HG02798 (cell line): ENCODE results near the gene GBP7.
"Not testable (repeated sequence)": the region's sequence is repeated elsewhere in the genome, so short reads cannot be mapped to it uniquely, and the experiment has no call there.

Source experiments
- ATAC-seq: cut with Tn5 transposase; IDR thresholded peaks from one replicate; pipeline ENCODE4 v1.9.1; 2021; ENCODE audit warnings: mild to moderate bottlenecking; ENCODE audit not compliant: unreplicated experiment, poor library complexity

GBP7 gene, protein sequence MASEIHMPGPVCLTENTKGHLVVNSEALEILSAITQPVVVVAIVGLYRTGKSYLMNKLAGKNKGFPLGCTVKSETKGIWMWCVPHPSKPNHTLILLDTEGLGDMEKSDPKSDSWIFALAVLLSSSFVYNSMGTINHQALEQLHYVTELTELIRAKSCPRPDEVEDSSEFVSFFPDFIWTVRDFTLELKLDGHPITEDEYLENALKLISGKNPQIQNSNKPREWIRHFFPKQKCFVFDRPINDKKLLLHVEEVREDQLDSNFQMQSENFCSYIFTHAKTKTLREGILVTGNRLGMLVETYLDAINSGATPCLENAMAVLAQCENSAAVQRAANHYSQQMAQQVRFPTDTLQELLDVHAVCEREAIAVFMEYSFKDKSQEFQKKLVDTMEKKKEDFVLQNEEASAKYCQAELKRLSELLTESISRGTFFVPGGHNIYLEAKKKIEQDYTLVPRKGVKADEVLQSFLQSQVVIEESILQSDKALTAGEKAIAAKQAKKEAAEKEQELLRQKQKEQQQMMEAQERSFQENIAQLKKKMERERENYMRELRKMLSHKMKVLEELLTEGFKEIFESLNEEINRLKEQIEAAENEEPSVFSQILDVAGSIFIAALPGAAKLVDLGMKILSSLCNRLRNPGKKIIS

DNA sequence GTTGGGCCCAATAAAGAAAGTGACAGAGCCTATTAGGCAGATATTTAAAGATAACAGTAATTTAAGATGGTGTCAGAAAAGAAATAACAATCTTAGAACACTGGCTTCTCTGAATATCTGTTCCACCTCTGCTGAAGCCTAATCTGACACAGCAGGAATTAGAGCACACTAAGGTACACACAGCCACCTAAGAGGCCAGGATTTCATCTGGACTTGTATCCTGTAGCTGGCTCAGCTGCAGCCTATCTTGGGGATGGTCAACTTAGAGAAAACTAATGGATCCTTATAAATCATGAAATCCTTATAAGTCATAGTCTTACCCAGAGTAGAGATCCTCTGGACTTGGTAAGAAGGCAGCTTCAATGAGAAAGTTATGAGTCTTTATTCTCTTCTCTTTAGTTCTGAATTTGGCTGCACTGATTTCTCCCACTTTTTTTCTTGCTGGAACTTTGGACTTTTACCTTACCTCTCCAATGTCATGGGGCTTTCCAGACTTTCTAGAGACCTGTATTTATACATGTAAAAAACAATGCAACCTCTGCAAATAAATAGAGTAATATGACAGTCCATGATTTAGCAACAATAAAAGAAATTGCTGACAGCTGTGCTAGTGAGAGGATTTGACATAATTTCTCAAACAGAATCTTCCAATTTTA is at the start of gene GBP7:
Gene GBP7 (minus strand): TSS at position 403 of the 656 bp plus-strand sequence. CDS start 4,068 bp downstream, outside the sequence.
- no peak for ATAC-seq

DNA sequence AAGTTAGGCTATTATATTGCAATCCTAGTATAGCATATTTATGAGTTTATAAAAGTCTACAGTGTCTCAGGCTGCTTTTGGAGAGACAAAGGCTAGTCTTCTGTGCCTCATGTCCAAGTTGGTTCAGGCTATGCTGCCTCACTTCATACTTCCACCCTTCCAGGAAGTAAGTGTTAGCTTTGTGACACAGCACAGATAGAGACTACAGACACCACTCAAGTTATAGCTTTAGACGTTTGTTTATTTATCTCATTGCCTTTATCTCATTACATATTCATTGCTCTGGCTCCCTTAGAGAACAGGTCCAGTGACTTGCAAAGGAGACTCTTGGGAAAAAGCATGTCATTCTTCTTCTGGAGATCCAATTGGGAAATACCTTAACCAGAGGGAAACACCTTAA is 45.5 kb upstream of the GBP7 start:
- no peak for ATAC-seq

DNA sequence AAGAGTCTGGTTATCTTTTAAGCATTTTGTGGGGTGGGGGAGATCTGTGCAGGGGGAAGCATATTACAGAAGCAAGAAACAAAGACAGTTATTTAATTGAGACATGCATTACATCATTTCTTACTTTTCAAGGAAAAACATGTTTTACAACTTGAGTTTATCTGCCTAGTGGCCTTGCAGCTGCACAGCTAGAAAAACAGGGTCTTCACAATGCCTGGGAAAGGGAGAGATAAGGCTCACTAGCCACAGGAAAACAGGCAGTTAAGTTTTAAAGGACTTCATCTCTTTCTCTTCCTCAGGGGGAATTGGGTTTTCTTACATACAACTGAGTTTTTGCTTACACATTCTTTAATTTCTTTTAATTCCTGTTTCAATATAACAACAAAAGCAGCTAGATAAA is 44.0 kb upstream of the GBP7 start:
- not testable (repeated sequence) for ATAC-seq

DNA sequence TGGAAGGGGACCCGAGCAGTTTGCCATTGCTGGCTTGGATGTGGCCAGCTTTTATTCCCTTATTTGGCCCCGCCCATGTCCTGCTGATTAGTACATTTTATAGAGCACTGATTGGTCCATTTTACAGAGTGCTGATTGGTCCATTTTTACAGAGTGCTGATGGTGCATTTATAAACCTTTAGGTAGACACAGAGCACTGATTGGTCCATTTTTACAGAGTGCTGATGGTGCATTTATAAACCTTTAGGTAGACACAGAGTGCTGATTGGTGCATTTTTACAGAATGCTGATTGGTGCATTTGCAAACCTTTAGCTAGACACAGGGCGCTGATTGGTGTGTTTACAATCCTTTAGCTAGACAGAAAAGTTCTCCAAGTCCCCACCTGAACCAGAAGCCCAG is 43.1 kb upstream of the GBP7 start:
- not testable (repeated sequence) for ATAC-seq

DNA sequence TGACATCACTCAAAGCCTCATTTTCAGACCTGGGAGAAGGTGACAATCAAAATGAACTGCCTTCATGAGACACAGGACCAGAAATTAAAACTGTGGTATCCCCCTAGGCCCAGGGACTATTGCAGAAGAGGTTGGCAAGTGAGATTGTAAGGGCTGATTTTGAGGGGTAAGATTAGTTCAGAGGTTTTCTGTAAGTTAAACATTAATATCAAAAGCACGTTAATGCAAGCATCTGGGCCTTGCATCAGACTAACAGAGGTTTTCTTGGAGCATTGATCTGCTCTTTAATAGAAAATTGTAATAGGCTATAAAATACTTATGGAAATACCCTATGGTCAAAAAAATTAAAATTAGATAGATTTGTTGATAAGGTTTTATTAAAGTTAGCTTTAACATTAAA is 37.5 kb upstream of the GBP7 start:
- ATAC-seq: no peak

DNA sequence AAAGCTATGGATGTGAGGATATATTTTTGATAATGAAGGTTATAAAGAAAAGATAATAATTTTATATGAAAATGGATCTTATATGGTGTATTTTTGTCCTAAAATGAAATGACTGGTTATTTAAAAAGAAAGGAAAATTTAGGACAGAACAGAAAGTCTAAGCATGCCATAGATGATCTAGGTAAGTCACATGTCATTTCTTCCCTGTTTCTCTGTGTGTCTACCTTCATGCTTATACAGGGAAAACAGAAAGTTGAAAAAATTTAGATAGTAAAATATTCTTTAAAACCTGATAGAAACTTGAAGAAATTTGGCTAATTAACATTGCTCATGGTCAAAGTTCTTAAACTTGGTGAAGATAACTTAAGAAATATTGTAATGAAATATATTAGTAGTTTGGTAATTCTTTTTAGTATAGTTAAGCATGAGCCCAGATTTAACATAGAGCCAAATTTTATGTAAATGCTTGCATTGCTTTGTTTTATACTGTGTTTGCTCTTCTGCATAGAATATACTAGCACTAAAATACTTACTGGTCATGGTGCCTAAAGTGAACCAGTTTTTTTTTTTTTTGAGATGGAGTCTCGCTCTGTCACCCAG is 35.3 kb upstream of the GBP7 start:
- no peak for ATAC-seq

DNA sequence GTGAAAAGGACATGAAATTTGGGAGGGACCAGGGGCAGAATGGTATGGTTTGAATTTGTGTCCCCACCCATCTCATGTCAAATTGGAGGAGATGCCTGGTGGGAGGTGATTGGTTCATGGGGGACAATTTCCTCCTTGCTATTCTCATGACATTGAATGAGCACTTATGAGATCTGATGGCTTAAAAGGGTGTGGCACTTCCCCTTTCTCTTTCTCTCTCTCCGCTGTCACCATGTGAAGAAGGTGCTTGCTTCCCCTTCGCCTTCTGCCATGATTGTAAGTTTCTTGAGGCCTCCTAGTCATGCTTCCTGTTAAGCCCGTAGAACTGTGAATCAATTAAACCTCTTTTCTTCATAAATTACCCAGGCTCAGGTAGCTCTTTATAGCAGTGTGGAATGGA is 30.6 kb upstream of the GBP7 start:
- no peak for ATAC-seq

DNA sequence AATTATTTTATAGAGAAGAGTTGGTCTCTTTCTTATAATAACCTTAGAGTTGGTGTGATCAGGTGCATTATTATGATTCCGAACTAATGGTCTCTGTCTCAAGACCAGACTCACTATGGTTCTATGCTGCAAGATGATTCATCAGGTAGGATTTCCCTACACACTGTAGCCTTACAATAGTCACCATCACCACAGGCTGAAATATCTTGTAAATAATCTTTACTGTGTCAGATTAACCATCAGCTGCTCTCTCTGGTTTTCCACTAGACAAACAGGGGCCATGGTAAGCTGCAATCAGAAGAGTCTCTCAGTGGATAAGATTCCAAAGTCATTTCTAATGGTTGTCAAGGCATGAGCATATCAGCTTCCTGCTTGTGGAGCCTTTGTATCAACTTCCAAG is 27.4 kb upstream of the GBP7 start:
- no peak for ATAC-seq

DNA sequence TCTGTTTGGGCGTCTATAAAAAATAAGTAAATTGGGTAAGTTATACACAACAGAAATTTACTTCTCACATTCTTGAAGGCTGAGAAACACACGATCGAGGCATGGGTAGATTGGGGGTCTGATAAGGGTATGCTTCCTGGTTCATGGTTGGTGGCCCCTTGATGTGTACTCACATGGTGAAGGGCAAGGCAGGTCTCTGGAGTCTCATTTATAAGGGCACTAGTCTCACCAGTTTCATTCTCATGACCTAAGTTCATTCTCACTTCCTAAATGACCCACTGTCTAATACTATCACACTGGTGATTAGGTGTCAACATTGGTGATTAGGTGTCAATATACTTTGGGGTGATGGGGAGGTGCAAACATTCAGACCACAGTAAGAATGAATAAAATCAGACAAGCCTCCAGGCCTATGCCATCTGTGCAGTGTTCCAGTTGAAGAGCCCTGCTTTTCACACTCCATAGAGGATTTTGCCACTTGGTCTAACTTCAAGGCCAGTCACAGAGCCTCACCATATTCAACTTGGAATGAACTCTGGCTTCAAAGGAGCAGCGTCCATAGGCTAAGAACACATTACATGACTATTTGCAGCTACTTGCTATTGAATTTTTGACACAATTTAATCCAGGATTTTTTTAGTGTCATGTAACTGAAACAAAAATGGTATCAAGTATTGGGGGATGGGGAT is 25.4 kb upstream of the GBP7 start:
- ATAC-seq: peak; percentile 79

DNA sequence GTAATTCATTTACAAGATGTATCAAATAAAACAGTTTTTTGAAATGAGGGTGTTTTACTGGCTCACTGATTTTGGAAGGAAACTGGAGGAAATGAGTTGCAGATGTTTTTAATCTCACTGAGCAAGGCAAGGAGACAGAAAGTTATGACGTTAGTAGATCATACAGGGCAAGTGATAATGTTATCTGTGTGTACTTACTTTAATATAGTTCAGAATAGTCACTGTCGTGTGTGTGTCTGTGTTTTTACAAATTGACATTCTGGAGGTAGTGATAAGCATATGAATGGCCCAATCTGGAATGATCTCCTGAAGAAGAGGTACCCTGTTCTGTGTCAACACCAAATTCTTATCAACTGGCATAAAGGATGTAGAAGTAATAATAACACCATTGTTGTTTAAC is 24.9 kb upstream of the GBP7 start:
- ATAC-seq: no peak

DNA sequence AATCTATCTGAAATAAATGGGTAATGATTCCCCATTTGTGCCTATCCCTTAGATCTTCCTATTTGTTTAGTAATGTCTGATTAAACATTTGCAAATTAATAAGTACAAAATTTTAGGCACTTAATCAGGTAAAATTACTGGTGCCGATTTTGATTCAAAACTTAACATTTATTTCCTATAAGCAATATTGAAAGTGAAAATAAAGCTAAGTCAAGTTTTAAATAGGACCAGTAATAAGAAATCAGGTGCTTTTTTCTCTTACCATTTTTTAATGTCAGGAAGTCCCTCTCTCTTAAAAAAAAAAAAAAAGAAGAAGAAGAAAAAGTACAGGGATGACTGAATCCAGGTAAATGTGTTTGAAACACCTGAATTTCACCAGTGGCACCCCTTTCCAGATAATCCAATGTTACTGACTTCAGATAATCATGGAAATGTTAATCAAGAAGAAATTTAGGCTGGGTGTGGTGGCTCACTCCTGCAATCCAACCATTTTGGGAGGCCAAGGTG is 23.8 kb upstream of the GBP7 start:
- ATAC-seq: no peak

DNA sequence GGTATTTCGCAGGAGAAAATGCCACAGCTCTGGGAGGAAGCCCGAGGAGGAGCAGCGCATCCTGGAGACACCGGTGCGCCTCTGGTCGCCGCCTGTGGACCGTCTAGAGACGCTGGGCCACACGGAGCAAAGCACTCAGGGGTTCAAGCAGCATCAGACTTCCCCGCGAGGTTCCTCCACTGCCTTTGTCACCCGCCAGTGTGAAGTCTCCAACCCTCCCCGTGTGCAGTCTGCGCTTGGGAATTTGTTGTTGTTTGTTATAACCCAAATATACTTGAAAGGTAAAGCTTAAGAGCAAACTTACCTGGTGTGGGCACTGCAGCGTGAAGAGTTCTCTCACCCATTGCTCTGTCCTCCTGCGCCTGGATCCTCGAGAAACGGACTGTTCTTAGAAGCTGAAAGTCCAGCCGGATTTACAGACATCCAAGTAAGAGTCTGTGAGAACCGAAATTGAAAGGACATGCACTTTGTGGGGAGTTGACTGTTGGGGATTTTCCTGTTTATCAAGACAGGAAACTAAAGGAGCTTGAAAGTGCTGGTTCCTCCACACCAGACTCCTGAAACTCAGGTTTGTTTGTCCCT is 22.8 kb upstream of the GBP7 start, which contains the start of gene GBP4:
Gene GBP4 (minus strand): TSS at position 452 of the 582 bp plus-strand sequence. CDS start 108 bp downstream, at position 344.
- peak; percentile 57 for ATAC-seq

DNA sequence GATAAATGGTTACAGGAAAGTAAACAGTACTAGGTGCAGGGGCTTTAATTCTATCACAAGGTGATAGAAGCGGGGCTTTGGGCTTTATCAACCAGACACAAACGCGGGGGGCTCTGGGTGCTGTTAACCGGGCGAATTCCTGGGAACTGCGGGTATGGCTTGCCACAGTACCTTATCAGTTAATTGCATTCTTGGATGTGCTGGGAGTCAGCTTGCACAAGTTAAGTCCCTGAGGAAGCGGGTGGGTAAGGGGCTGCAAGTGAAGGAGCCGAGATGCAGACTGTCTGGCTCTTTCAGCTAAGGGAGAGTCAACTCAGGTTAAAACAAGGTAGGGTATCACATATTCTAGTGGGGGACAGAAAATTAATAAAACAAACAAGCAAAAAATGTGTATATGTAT is 22.3 kb upstream of the GBP7 start:
- ATAC-seq: no peak

DNA sequence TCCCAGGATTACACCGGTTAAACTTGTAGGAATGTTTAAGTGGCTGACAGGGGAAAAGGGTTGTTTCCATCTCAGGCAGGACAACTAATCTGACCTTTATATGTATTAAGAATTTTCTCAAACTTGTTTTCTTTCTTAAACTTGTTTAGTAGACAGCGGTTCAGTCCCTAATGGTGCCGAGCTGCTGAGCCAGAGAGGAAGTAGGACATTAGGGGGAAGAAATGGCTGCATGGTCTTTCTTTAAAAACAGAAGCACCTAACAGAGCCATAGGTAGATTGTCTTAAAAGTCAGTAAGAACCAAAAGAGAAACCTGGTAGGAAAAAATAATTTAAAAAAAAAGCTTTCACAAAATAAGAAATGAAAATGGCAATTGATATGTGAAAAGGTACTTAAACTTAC is 19.7 kb upstream of the GBP7 start:
- ATAC-seq: no peak

DNA sequence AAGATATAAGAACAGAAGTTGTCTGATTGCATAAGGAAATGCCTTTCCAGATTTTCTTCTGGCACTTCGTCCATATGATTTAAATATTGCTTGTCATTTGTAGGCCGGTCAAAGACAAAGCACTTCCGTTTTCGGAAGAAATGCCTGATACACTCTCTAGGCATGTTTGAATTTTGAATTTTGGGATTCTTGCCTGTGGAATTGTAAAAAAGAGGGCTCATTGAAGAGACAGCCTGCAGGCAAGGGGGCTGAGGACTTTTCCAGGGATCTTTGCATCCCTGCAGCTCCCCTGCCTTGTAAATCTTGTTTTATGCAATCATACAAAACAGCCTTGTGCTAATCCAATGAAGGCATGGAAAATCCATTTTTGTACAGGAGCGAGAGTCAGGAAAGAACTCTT is 15.5 kb upstream of the GBP7 start:
- ATAC-seq: no peak

DNA sequence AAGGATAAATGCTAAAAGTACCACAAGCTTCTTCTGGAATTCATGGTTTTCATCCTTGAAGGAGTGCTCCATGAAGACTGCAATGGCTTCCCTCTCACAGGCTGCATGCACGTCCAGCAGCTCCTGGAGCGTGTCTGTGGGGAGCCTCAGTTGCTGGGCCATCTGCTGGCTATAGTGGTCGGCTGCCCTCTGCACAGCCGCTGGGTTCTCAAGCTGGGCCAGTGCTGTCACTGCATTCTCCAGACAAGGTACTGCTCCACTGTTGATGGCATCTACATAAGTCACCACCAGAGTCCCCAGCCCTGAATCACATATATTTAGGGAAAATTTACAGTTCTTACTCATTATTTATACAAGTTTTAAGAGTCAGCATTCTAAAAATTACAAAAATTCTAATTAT is 14.2 kb upstream of the GBP7 start:
- ATAC-seq: no peak

DNA sequence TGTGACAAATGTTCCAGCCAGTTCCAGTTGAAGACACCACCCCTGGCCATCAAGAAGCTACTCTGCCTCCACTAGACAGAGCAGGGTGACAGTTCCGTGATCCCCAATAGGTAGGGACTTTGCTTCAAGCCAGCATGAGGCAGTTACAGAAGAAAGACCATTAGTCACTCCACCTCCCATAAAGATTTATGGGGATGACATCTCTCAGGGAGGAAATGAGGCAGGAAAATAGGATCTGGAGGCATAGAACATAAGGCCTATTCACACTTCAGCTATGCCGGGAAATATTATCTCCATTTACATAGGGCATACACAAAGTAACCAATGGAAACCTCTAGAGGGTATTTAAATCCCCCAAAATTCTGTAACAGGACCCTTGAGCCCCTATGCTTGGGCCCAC is 3.5 kb upstream of the GBP7 start:
- no peak for ATAC-seq

DNA sequence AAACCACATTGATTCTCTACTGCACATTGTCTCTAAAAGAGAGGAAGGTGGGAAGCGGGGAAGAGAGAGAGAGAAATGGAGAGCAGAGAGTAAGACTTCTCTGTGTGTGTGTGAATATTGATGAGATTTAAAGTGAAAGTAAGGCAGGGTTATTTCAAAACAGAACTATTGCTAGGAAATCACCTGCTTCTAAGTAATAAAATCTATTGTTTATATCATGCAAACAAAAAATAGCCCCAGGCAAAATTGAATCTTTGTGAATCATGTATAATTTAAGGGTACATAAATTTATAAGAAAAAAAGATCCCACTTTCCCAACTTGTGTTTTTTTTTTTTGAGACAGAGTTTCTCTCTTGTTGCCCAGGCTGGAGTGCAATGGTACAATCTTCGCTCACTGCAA is 1.2 kb upstream of the GBP7 start:
- ATAC-seq: no peak

DNA sequence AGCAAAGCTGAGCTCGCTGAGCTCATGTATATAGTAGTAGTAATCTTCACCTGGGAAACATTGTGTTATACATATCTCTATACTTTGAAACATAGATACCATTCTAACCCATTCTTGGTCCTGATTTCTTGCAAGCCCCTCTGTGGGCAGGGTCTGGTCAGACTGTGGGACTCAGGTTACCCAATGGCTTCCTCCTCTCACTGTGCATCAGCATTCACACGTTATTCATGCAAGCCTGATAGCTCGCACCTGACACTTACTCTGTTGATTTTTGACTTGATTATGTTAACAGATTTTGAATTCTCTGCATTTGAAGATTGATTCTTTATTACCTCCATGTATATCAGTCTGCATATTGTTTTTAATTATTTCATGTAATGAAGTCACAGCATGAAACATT is 1.3 kb downstream of the GBP7 start:
- ATAC-seq: no peak
